ENCODE results near the gene ANKRD1.

DNA sequence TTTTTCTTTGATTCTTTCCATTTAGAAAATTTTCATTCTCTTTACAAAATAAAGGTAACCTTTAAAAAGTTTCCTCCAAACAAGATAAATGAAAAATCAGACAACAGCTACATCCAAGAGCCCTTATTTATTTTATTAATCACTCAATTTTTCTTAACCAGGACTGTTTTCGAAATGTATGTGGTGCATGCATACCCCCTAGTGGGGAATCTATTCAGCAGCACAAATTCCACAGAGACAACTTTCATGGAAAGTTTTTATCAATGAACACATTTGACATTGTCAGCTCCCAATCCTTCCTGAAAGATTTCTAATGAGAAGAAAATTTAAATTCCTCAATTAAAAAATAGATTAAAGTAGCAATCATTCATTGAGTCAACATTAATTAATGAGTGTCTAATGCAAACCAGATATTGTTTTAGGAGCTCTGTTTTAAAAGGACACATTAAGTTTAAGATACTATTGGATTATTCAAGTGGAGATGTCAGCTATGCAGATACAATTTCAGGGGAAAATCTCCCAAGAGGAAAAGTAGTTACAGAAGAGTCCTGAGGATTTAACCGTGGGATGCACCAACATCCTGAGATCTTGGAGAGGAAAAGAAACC, 57.9 kb downstream of the ANKRD1 start:
- TF ChIP-seq, protein P1, sequence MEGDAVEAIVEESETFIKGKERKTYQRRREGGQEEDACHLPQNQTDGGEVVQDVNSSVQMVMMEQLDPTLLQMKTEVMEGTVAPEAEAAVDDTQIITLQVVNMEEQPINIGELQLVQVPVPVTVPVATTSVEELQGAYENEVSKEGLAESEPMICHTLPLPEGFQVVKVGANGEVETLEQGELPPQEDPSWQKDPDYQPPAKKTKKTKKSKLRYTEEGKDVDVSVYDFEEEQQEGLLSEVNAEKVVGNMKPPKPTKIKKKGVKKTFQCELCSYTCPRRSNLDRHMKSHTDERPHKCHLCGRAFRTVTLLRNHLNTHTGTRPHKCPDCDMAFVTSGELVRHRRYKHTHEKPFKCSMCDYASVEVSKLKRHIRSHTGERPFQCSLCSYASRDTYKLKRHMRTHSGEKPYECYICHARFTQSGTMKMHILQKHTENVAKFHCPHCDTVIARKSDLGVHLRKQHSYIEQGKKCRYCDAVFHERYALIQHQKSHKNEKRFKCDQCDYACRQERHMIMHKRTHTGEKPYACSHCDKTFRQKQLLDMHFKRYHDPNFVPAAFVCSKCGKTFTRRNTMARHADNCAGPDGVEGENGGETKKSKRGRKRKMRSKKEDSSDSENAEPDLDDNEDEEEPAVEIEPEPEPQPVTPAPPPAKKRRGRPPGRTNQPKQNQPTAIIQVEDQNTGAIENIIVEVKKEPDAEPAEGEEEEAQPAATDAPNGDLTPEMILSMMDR (IDR thresholded peaks at IDR 0.05): peak; percentile 22 to 52 (median 49)
- no peak for TF ChIP-seq POLR2A (IDR thresholded peaks at IDR 0.05)

Measured in Peyer's patch (tissue), 4 donors.